ENCODE results near the gene TENM4.

The TENM4 gene

GRCh38 chr11:78810559-78811009 lies 630.2 kb downstream of the TENM4 start:
- no peak for DNase-seq (ENCODE audit: low read depth)

DNA sequence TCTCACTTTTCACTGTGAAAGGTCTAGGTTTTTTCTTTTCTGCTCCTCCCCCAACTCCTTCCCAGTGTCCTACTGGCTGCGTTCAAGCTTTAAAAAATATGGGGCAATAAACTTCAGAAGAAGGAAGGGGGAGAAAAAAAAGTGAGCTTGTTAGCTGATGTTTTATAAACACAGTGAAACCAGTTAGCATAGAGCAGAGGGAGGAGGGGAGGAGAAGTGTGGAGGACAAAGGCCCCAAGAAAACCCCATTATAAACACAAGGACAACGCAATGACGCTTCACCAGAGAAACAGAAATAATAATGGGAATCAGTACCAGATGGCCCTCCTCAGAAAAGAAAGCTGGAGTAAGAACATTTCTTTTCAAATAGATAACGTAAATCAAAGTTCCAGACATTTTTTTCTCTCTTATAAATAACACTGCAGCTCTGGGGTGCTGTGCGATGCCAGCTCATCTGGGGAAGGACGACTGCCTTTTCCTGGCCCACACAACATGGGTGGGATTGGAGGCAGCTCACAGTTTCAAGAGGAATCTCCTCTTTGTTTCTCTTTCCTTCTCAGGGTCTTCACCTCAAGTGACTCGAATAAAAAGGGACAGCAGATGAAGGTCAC lies 630.8 kb downstream of the TENM4 start:
- no peak for DNase-seq (ENCODE audit: low read depth)

GRCh38 chr11:78808923-78809322 lies 631.9 kb downstream of the TENM4 start:
- DNase-seq (ENCODE audit: low read depth), result no peak

GRCh38 chr11:78807351-78807750 lies 633.5 kb downstream of the TENM4 start:
- no peak for DNase-seq (ENCODE audit: low read depth)

DNA sequence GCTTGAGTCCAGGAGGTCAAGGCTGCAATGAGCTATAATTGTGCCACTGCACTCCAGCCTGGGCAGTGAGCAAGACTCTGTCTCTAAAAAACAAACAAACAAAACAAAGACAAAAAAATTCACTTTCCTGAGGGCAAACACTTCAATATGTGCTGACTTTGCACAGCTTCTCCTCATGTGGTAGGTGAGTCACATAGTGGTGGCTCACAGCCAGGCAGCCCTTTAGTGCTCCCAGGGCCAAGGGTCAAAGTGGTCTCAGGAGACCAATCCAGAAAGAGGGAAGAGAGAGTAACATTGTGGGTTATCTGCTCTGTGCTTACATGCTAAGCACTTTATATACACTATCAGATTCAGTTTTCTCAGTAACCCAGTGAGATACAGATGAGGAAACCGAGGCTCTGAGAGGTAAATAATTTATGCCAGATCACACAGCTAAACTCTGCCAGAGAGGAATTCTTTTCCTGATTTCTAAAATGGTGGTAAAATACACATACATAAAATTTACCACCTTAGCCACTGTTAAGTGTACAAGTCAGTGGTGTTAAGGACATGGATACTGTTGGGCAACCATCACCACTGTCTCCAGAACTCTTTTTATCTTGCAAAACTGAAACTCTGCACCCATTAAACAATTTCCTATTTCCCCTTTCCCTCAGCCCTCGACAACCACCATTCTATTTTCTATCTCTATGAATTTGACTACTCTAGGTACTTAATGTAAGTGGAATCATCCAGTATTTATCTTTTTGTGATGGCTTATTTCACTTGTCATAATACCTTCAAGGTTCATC lies 634.4 kb downstream of the TENM4 start:
- DNase-seq (ENCODE audit: low read depth), result no peak

GRCh38 chr11:78804991-78805390 lies 635.8 kb downstream of the TENM4 start:
- no peak for DNase-seq (ENCODE audit: low read depth)

GRCh38 chr11:78803995-78804394 lies 636.8 kb downstream of the TENM4 start:
- no peak for DNase-seq (ENCODE audit: low read depth)

GRCh38 chr11:78802058-78802761 lies 638.6 kb downstream of the TENM4 start:
- no peak for DNase-seq (ENCODE audit: low read depth)

DNA sequence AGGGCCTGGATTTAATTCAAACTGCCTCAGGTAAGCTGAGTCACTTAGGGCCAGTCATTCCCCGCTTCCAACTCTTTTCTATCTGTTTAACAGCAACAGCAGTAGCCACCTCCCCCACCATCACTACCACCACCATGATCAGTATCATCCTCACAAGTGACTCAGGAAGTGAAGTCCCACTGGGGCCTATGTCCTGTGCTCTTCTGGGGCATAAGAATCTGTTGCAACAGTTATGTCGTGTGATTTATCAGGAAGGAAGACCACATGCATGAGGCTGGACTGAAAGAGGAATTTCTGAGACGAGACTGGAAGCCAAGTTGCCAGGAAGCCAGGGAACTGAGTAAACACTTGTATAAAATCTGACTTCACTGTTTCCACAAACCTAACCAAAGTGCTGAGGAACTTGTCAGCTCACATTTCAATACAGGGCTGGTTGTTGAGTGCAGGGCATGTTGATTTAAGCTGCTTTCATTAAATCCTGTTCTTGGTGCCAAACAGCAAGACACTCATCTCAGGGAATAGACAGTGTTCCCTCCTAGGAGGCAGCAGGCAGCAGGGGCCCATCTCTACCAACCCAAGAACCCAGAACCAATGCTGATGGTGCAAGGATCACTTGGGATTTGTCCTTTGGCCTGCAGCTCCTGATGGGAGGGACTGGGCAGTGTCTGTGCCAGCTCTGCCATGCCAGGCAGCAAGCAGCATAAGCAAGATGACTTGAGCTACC lies 639.5 kb downstream of the TENM4 start:
- peak; percentile 88 for DNase-seq (ENCODE audit: low read depth)

GRCh38 chr11:78800756-78801155 lies 640.1 kb downstream of the TENM4 start:
- DNase-seq (ENCODE audit: low read depth), result no peak

- DNase-seq (ENCODE audit: low read depth), result no peak
Observed at GRCh38 chr11:78800096-78800690, 640.6 kb downstream of the TENM4 start.

DNA sequence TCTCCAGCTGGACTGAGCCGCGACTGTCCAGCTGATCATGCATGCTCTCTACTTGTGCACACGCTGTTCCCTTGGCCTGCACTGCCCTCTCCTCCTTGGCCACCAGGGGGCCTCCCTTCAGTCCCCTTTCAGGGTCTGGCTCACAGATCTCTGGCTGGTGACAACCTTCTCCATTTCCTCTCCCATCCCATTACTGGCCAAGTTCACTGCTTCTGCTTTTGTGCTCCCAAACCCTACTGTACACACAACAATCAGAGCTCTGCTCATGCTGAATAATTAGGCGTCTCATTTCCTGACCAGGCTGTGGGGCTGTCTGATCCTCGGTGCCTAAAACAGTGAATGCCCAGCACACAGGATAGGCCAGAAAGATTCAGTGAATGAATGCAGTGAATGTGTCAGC lies 642.2 kb downstream of the TENM4 start:
- no peak for DNase-seq (ENCODE audit: low read depth)

- no peak for DNase-seq (ENCODE audit: low read depth)
Observed at GRCh38 chr11:78797559-78797958, 643.3 kb downstream of the TENM4 start.

DNA sequence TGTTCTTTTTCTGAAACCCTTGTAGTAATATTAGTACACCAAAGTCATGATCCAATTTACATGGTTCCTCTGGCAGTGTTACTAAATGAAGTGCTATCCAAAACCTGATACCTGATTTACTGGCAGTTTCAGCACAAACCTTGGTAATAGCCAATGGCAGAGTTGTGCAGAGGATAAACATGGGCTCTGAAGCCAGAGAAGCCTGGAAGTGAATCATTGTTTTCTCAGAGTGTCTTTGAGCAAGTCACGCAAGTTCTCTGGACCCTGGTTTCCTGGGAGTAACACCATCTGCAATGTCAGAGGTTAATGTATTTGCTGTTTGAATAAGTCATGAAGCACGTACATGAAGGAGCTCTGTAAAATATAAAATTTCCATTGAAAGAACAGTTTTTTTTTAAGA lies 643.9 kb downstream of the TENM4 start:
- DNase-seq (ENCODE audit: low read depth), result no peak

DNA sequence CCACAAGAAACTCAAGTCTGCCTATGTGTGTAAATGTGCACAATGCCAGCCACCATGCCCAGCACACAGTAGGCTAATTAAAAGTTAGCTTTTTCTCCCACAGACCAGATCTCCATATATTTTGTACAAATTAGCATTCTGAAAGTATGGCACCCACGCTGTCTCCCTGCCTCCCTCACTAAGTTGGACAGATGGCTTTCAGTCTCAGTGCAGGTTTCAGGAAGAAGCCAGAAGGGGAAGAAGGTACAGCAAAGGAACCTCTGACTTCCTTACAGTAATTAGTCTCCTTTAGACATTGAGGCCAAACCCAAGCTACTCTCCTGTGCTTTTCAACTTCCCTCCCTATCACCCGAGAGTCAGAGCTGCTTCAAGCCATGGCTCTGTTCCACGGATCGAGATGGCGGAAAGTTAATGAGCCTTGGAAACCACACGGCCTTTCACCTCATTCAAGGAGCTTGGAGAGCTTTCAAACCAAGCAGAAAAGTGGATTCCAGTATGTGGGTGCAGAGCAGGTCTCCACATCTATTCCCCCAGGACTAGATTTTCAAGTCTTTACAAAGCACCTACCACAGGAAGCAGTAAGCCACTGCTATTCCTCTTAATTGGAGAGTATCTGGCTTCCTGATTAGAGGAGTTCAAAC lies 645.1 kb downstream of the TENM4 start:
- DNase-seq (ENCODE audit: low read depth), result no peak

GRCh38 chr11:78791964-78792363 lies 648.9 kb downstream of the TENM4 start:
- DNase-seq (ENCODE audit: low read depth), result no peak

- no peak for DNase-seq (ENCODE audit: low read depth)
Observed at GRCh38 chr11:78791254-78791653, 649.6 kb downstream of the TENM4 start.

DNA sequence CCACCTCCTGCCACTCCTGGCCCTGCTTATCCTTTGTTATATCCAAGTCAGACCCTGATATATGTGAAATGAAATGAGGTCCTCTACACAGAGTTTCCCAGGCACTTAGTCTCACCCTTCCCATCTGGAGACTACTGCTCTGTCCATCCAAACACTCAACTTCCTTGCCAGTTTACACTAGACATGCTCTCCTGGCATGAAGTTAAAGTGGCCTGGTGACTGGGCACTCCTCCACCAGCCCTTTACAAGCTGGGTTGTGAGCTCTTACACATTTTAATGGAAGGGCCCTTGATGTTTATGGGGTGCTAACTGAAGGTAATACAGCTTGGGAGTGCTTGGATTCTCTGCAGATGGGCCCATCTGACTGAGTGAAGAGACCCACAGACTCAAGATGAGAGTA lies 650.0 kb downstream of the TENM4 start:
- DNase-seq (ENCODE audit: low read depth), result no peak

GRCh38 chr11:78789375-78789774 lies 651.5 kb downstream of the TENM4 start:
- no peak for DNase-seq (ENCODE audit: low read depth)

- no peak for DNase-seq (ENCODE audit: low read depth)
Observed at GRCh38 chr11:78788533-78788932, 652.3 kb downstream of the TENM4 start.

DNA sequence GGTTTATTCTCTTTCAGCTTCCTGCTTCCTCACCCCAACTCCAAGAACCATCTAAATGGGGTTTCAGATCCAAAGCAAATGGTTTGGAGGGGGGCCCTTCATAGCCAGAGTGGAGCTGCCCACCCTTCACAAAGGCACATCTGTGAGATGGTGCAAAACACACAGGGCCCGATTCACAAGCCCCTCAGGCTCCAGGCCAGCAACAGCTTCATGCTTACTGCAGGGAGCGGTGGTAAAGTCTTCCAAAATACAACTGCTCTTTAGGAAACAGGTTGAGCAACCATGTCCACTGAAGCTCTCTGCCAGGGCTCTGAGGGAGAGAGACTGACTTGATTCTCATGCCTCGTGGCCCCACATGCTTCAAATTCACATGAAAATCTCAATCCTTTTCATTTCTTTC lies 653.1 kb downstream of the TENM4 start:
- DNase-seq (ENCODE audit: low read depth), result no peak

- DNase-seq (ENCODE audit: low read depth), result no peak
Observed at GRCh38 chr11:78786746-78787145, 654.1 kb downstream of the TENM4 start.
